Articular chondrocyte of knee joint (primary cell): ENCODE data around the gene ZNF672. TPM values are rescaled to one million over a fixed set of nuclear protein-coding genes. Genes with fewer than 3 reads are reported as not detected.

ENCODE experiments used
- small RNA-seq: library from RNA; depleted of rRNA; stranded (forward); fragments of <200 nt; gene quantifications from one replicate; pipeline ENCODE3, GENCODE V24; 2012
- total RNA-seq: library from RNA; depleted of rRNA; stranded (reverse); fragments of >200 nt; gene quantifications from 2 replicates; pipeline ENCODE4 v1.2.3, GENCODE V29; 2012

ZNF672 gene
- 11.5 and 12.8 TPM in 2 replicates for total RNA-seq

DNA sequence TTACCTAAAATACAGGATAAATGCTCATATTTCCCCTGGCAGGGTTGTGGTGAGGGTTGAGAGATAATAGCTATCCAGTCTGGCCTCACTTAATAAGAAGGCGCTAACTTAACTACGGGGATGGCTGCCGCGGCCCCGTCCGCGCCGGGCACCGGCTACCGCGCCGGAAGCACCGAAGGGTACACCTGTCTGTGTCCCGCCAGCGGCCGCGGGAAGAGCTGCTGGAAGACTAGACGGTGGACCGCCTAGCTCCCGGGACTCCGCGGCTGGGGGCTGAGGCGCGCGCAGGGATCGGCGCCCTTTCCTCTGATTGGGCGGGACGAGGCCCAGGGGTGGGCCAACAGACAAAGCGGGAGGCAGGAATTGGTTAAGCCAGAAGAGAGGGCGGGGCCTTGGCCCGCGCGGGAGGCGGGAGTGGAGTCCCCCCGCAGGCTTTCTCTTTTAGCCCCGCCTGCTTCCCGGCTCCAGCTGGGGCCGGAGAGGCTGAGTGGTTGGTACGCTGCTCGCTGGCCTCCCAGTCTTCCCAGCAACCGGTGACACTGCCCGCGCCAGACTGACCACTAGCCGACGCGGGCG is at the start of gene ZNF672:
Gene ZNF672, plus strand, starts transcription at position 444 of the 576 bp plus-strand sequence. CDS start 9,051 bp downstream, outside the sequence.

GRCh38 chr1:248825909-248826760 is 11.9 kb upstream of the ZNF672 start, which contains the start of gene SH3BP5L:
SH3BP5L (minus strand) TSS chr1:248825915; CDS start chr1:248824935, 980 bp downstream.

GRCh38 chr1:248858891-248859889 is 21.2 kb downstream of the ZNF672 start, which contains the start of gene ZNF692:
ZNF692 (minus strand) TSS chr1:248859085; CDS start chr1:248858309, 776 bp downstream.

Small RNA genes within 50 kb of the gene (small RNA-seq; reads per million reads assigned to genes)
- gene MIR3124 = not detected

Other genes starting within 250 kb of the ZNF672 start
- not detected in 2 replicates for gene OR2T10, start 240.5 kb upstream of the ZNF672 start, total RNA-seq
- not detected in 2 replicates for gene OR2T11, start 203.1 kb upstream of the ZNF672 start, total RNA-seq
- not detected in 2 replicates for gene OR2T35, start 192.9 kb upstream of the ZNF672 start, total RNA-seq
- not detected in 2 replicates for gene OR2T27, start 182.7 kb upstream of the ZNF672 start, total RNA-seq
- not detected in 2 replicates for gene OR14I1, start 135.5 kb upstream of the ZNF672 start, total RNA-seq
- not detected in 2 replicates for gene LYPD8, start 82.5 kb upstream of the ZNF672 start, total RNA-seq
- 25.5 and 26.4 TPM in 2 replicates for gene SH3BP5L, start 12.3 kb upstream of the ZNF672 start, total RNA-seq
- 6.5 and 7.5 TPM in 2 replicates for gene ZNF692, start 20.9 kb downstream of the ZNF672 start, total RNA-seq
- gene PGBD2, start 68.0 kb downstream of the ZNF672 start, total RNA-seq = 4.1 and 5.9 TPM in 2 replicates